Activated T-cell treated with anti-CD3 and anti-CD28 coated beads for 4 hours (primary cell): ENCODE data around the gene TRIP4.

Experiments used
- DNase-seq: peaks from one replicate; pipeline ENCODE4 v3.0.0-alpha.2; 2020

The TRIP4 gene

GRCh38 chr15:64500695-64501395 lies 113.2 kb downstream of the TRIP4 start:
- no peak for DNase-seq

GRCh38 chr15:64501396-64501715 lies 113.7 kb downstream of the TRIP4 start:
- DNase-seq: no peak

- DNase-seq: no peak
Observed at GRCh38 chr15:64502151-64502550, 114.5 kb downstream of the TRIP4 start.

- no peak for DNase-seq
Observed at GRCh38 chr15:64502551-64502950, 114.9 kb downstream of the TRIP4 start.

- DNase-seq: no peak
Observed at GRCh38 chr15:64503197-64503596, 115.6 kb downstream of the TRIP4 start.

GRCh38 chr15:64503640-64504039 lies 116.0 kb downstream of the TRIP4 start:
- DNase-seq: no peak
